PC-3 (cell line): Measurements from ENCODE around the gene SPRYD4. TPM values are rescaled to one million over a fixed set of nuclear protein-coding genes. Genes with fewer than 3 reads are reported as not detected.

ENCODE experiments used
- ATAC-seq: fragments of 200-7000 bp; cut with Tn5 transposase; 2 replicates; pipeline ENCODE4 v1.9.1; 2020; ENCODE audit warnings: mild to moderate bottlenecking, moderate library complexity
- BruUV-seq: library from RNA; stranded (reverse); fragments of 400-500 nt; replicated peaks from 2 replicates; lab custom pipeline; 2021; lab: Mats Ljungman, UMichigan
- CTCF ChIA-PET: fragments of 300-600 bp; sonication (Branson Sonifier 250); formaldehyde crosslinking; loops from one replicate; lab custom pipeline; 2022; ENCODE audit warnings: antibody characterized with exemption; lab: Charles Lee
- POLR2A ChIA-PET: fragments of 300-600 bp; sonication (Branson Sonifier 250); formaldehyde crosslinking; loops from one replicate; lab custom pipeline; 2022; ENCODE audit warnings: antibody characterized with exemption; ENCODE audit not compliant: unreplicated experiment; lab: Charles Lee
- DNase-seq: peaks from one replicate; pipeline ENCODE4 v3.0.0-alpha.2; 2015
- H2AFZ ChIP-seq: fragments of 300-600 bp; sonication (generic); 2 replicates; pipeline ENCODE4 v1.6.0; 2016; ENCODE audit warnings: antibody characterized with exemption, low read length
- H3F3A ChIP-seq: fragments of 300-600 bp; sonication (generic); one replicate; pipeline ENCODE4 v1.6.0; 2017; ENCODE audit warnings: antibody characterized with exemption, low read length, control low read depth, mild to moderate bottlenecking; ENCODE audit not compliant: unreplicated experiment
- H3K27ac ChIP-seq: fragments of 300-600 bp; sonication (generic); 2 replicates; pipeline ENCODE4 v1.5.1; 2016; ENCODE audit warnings: mild to moderate bottlenecking, low read length
- H3K27me3 ChIP-seq: fragments of 300-600 bp; sonication (generic); 2 replicates; pipeline ENCODE4 v1.6.1; 2016; ENCODE audit warnings: low read length, mixed read lengths
- H3K36me3 ChIP-seq: fragments of 300-600 bp; sonication (generic); 2 replicates; pipeline ENCODE4 v1.6.1; 2016; ENCODE audit warnings: low read depth, mixed run types, low read length, mixed read lengths
- H3K4me1 ChIP-seq: fragments of 300-600 bp; sonication (generic); 2 replicates; pipeline ENCODE4 v1.5.1; 2016; ENCODE audit warnings: low read length; ENCODE audit not compliant: insufficient read depth
- H3K4me2 ChIP-seq: fragments of 300-600 bp; sonication (generic); 2 replicates; pipeline ENCODE4 v1.6.0; 2016; ENCODE audit warnings: low read length
- H3K4me3 ChIP-seq: fragments of 300-600 bp; sonication (generic); 2 replicates; pipeline ENCODE4 v1.5.1; 2016; ENCODE audit warnings: mild to moderate bottlenecking, low read length, mixed read lengths
- H3K79me2 ChIP-seq: fragments of 300-600 bp; sonication (generic); 2 replicates; pipeline ENCODE4 v1.6.1; 2017; ENCODE audit warnings: low read length, mixed read lengths
- H3K9ac ChIP-seq: fragments of 300-600 bp; sonication (generic); 2 replicates; pipeline ENCODE4 v1.6.0; 2016; ENCODE audit warnings: mild to moderate bottlenecking, low read length
- H3K9me2 ChIP-seq: fragments of 300-600 bp; sonication (generic); replicated peaks from 2 replicates; pipeline ENCODE4 v1.6.1; 2016; ENCODE audit warnings: mixed run types, low read length, mixed read lengths
- H3K9me3 ChIP-seq: fragments of 300-600 bp; sonication (generic); 2 replicates; pipeline ENCODE4 v1.6.1; 2016; ENCODE audit warnings: low read length, mixed read lengths
- H4K20me1 ChIP-seq: fragments of 300-600 bp; sonication (generic); 2 replicates; pipeline ENCODE4 v1.6.1; 2016; ENCODE audit warnings: low read length, mixed read lengths
- CTCF ChIP-seq: fragments of 300-600 bp; sonication (generic); conservative IDR thresholded peaks from 2 replicates; pipeline ENCODE4 v1.5.1; 2017; ENCODE audit warnings: antibody characterized with exemption, low read depth, mild to moderate bottlenecking, low read length
- EZH2 ChIP-seq: fragments of 300-600 bp; sonication (generic); IDR thresholded peaks from one replicate; pipeline ENCODE4 v1.6.1; 2017; ENCODE audit warnings: antibody characterized with exemption, mild to moderate bottlenecking, low read length; ENCODE audit not compliant: unreplicated experiment
- EZH2phosphoT487 ChIP-seq: fragments of 300-600 bp; sonication (generic); IDR thresholded peaks from 2 replicates; pipeline ENCODE4 v1.6.1; 2018; ENCODE audit warnings: mild to moderate bottlenecking, antibody characterized with exemption, low read length, borderline replicate concordance
- intact Hi-C: fragments of 100-400 bp; cut with micrococcal nuclease; formaldehyde crosslinking; loops from 2 replicates; pipeline ENCODE4 v1.9.0; 2023
- total RNA-seq: library from RNA; depleted of rRNA; stranded (reverse); fragments of >200 nt; gene quantifications from 2 replicates; pipeline ENCODE4 v1.2.3, GENCODE V29; 2014

SPRYD4 gene
- total RNA-seq, 1 experiment from 2014 or later = 3.4 TPM

GRCh38 chr12:56431850-56432249 lies 36.5 kb upstream of the SPRYD4 start:
- no peak overlapping the region for H3K27ac ChIP-seq
- TF ChIP-seq EZH2 (no peak), CTCF (no peak), EZH2phosphoT487 (no peak)
- no peak overlapping the region for H2AFZ ChIP-seq
- POLR2A ChIA-PET = no interaction called here
- H3K36me3 ChIP-seq = peaks cover 14% of the 10 kb centered on the region; the same call in 1 of the 2 replicates
- H3K4me2 ChIP-seq = no peak overlapping the region
- no peak overlapping the region for H3K4me3 ChIP-seq
- no peaks in the 10 kb centered on the region for H3K4me1 ChIP-seq
- H3F3A ChIP-seq = no peaks in the 10 kb centered on the region
- no peaks in the 10 kb centered on the region for H3K9me3 ChIP-seq
- CTCF ChIA-PET = no interaction called here
- no peaks in the 10 kb centered on the region for H3K27me3 ChIP-seq
- peaks cover 6% of the 10 kb centered on the region for H3K79me2 ChIP-seq
- intact Hi-C loops = no loop called here
- H3K9me2 ChIP-seq = no peaks in the 10 kb centered on the region
- no peaks in the 10 kb centered on the region for H4K20me1 ChIP-seq
- DNase-seq = no peak
- no TSS peak for BruUV-seq
- no peak for ATAC-seq
- H3K9ac ChIP-seq = no peak overlapping the region

- no peak overlapping the region for H3K4me2 ChIP-seq
- no peak for DNase-seq
- H3F3A ChIP-seq = no peaks in the 10 kb centered on the region
- H3K27ac ChIP-seq = no peak overlapping the region
- ChIA-PET POLR2A (no interaction called here), CTCF (no interaction called here)
- no peak overlapping the region for H2AFZ ChIP-seq
- intact Hi-C loops = no loop called here
- H3K9me2 ChIP-seq = no peaks in the 10 kb centered on the region
- H4K20me1 ChIP-seq = no peaks in the 10 kb centered on the region
- no peaks in the 10 kb centered on the region for H3K4me1 ChIP-seq
- peaks cover 3% of the 10 kb centered on the region; the same call in 1 of the 2 replicates for H3K36me3 ChIP-seq
- H3K79me2 ChIP-seq = peaks cover 22% of the 10 kb centered on the region
- no peak overlapping the region for H3K9ac ChIP-seq
- H3K9me3 ChIP-seq = no peaks in the 10 kb centered on the region
- H3K27me3 ChIP-seq = no peaks in the 10 kb centered on the region
- H3K4me3 ChIP-seq = no peak overlapping the region
- BruUV-seq = no TSS peak
- no peak for ATAC-seq
- no peak for TF ChIP-seq EZH2phosphoT487
- no peak for TF ChIP-seq EZH2
- TF ChIP-seq CTCF = no peak
Measured at GRCh38 chr12:56434828-56435227, 33.5 kb upstream of the SPRYD4 start.

- CTCF ChIA-PET = interaction anchor here (0.9 kb wide), 1 partner anchor 27 kb away, joined by 3 read pairs; no protein-coding TSS in a partner anchor
Measured at GRCh38 chr12:56437430-56438176, 30.8 kb upstream of the SPRYD4 start.

More at GRCh38 chr12:56437430-56438176, 30.8 kb upstream of the SPRYD4 start:
- H3F3A ChIP-seq = no peaks in the 10 kb centered on the region
- no peak overlapping the region for H3K9ac ChIP-seq
- no peaks in the 10 kb centered on the region for H3K36me3 ChIP-seq
- intact Hi-C loops = no loop called here
- ATAC-seq (no peak), DNase-seq (no peak)
- TF ChIP-seq EZH2 (no peak), CTCF (no peak), EZH2phosphoT487 (no peak)
- no peaks in the 10 kb centered on the region for H3K4me1 ChIP-seq
- H3K79me2 ChIP-seq = peaks cover 43% of the 10 kb centered on the region
- no peak overlapping the region for H2AFZ ChIP-seq
- no peaks in the 10 kb centered on the region for H3K9me2 ChIP-seq
- no TSS peak for BruUV-seq
- no peaks in the 10 kb centered on the region for H3K27me3 ChIP-seq
- POLR2A ChIA-PET = interaction anchor here (0.6 kb wide), 1 partner anchor 404 kb away, joined by 3 read pairs; no protein-coding TSS in a partner anchor
- H3K27ac ChIP-seq = no peak overlapping the region
- H3K9me3 ChIP-seq = no peaks in the 10 kb centered on the region
- H4K20me1 ChIP-seq = no peaks in the 10 kb centered on the region
- H3K4me2 ChIP-seq = no peak overlapping the region
- H3K4me3 ChIP-seq = no peak overlapping the region
